Fibroblast of villous mesenchyme (primary cell): Measurements from ENCODE around the gene RPL36. TPM values are rescaled to one million over a fixed set of nuclear protein-coding genes. Genes with fewer than 3 reads are reported as not detected.

ENCODE experiments used
- DNase-seq: peaks from one replicate; pipeline ENCODE4 v3.0.0-alpha.2; 2010; ENCODE audit warnings: low read depth
- H3K4me3 ChIP-seq: 2 replicates; pipeline ENCODE4 v1.5.1; 2011; ENCODE audit warnings: low read depth, mild to moderate bottlenecking, low read length
- total RNA-seq: library from RNA; depleted of rRNA; stranded (reverse); fragments of >200 nt; gene quantifications from 2 replicates; pipeline ENCODE4 v1.2.3, GENCODE V29; 2012
- TF ChIP-seq, protein P1 (sequence below): IDR thresholded peaks from 2 replicates; pipeline ENCODE4 v1.5.1; 2012; ENCODE audit warnings: low read depth, mild to moderate bottlenecking, low read length; ENCODE audit not compliant: insufficient read depth

The RPL36 gene
- total RNA-seq, 1 donor, result 261 TPM

DNA sequence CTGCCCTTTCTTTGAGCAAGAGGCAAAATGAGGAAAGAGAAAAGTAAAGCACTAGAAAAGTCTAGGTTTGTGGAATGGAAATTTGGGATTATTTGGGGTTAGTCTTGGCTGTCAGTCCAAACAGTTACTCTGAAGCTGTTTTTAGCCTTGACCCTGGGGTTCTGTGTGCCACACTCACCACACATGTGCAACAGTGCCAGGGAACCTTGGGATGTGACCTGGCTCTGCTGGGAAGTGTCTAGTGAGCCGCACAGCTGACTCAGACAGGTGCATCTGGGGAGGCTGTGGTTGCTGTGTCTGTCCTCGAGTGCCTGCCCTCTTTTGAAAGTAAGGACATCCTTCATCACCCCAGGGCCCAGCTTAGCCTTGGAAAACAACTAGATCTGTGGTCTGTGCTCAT lies 25.6 kb upstream of the RPL36 start:
- no peak for DNase-seq
- no peak overlapping the region for H3K4me3 ChIP-seq
- TF ChIP-seq, protein P1, sequence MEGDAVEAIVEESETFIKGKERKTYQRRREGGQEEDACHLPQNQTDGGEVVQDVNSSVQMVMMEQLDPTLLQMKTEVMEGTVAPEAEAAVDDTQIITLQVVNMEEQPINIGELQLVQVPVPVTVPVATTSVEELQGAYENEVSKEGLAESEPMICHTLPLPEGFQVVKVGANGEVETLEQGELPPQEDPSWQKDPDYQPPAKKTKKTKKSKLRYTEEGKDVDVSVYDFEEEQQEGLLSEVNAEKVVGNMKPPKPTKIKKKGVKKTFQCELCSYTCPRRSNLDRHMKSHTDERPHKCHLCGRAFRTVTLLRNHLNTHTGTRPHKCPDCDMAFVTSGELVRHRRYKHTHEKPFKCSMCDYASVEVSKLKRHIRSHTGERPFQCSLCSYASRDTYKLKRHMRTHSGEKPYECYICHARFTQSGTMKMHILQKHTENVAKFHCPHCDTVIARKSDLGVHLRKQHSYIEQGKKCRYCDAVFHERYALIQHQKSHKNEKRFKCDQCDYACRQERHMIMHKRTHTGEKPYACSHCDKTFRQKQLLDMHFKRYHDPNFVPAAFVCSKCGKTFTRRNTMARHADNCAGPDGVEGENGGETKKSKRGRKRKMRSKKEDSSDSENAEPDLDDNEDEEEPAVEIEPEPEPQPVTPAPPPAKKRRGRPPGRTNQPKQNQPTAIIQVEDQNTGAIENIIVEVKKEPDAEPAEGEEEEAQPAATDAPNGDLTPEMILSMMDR, result no peak

DNA sequence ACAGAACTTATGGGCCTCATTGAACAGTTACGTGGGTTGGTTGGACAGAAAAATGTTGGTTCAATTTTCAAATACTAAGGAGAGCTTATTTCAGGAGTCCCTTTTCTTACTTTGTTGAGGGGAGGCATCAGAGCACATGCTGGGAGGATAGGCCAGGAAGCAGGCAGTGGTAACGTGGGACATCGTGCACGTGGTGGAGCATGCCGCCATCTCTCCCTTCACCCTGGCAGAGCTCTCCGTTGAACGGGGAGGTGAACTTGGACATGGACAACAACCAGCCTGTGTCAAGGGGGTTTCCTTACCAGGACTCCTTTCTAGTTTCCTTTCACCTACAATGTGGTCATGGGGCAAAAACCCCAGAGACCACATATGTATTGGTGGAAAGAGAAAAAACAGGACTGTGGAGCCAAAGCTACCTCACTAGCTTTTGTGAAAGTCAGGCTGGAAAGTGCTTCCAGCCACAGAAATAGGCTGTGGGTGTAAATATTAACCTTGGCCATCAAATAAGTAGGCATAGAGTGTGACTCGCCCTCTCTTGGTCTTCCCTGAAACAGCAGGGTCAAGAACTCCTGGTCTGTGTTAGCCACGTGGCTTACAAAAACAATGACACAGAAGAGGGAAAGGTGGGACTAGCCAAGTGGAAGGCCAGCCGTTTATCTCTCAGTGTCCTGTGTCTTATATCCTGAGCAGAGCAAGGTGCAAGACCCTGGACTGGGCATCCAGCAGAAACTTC lies 24.1 kb upstream of the RPL36 start:
- H3K4me3 ChIP-seq, result no peak overlapping the region
- TF ChIP-seq, protein P1, result peak; percentile 19
- DNase-seq, result peak; percentile 53

DNA sequence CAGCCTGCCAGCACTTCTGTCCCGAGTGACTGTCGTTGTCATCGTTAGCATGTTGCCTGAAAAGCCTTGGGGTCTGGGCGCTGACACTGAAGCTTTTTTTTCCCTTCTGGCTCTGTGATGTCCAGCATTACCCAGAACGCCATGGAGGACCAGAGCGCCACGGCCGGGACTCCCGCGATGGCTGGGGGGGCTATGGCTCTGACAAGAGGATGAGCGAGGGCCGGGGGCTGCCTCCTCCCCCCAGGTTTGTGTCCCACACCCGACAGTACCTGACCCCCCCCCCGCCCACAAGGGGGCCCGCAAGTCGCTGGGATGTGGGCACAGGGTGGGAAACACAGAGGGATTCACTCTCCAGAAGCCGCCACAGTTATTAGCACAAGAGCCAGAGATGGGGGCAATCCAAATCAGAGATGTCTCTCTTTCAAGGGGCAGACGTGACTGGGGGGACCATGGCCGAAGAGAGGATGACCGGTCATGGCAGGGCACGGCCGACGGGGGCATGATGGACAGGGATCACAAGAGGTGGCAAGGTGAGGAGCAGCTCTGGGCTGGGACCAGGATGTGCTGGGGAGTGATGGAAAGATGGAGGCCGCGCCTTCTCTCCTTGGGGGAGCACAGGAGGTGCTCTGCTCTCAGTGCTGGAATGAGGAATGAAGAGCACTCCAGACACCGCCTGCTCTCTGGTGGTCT lies 23.0 kb upstream of the RPL36 start:
- TF ChIP-seq, protein P1, result no peak
- no peak for DNase-seq
- no peak overlapping the region for H3K4me3 ChIP-seq

DNA sequence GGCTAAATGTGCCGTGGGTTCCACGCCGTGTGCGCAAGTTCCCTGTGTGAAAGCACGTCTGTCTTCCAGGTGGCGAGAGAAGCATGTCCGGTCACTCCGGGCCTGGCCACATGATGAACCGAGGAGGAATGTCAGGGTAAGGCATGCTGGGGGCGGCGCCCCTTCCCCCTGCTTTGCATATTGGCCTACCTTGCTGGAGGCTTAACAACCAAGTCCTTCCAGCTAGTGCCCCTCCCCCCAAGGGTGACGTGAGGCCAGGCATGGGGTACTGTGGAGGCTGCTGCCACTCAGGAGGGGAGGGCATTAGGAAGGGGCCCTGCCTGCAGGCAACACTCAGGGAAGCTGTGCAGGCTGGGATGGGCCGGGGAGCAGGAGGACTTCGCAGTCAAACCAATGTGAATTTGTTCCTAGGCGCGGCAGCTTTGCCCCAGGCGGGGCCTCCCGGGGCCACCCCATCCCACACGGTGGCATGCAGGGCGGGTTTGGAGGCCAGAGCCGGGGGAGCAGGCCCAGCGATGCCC lies 22.3 kb upstream of the RPL36 start:
- H3K4me3 ChIP-seq, result no peak overlapping the region
- no peak for DNase-seq
- TF ChIP-seq, protein P1, result no peak

DNA sequence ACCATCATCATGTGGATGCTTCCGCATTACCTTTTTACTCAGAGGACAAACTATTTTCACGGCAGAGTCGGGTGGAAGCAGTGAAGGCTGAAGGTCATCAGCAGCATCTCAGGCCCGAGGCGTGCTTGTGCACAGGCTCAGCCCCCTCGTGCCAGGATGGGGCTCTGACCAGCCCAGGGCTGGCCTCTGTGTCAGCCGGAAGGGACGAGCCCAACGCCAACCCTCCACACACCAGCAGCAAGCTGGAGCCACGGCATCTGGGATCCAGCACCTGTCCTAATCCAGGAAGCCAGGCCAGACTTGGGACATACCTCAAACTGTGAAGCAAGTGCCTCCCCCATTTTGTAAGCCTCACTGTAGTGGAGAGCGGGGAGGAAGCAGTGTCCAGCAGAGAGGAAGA lies 20.9 kb upstream of the RPL36 start:
- H3K4me3 ChIP-seq, result no peak overlapping the region
- DNase-seq, result no peak
- TF ChIP-seq, protein P1, result no peak

DNA sequence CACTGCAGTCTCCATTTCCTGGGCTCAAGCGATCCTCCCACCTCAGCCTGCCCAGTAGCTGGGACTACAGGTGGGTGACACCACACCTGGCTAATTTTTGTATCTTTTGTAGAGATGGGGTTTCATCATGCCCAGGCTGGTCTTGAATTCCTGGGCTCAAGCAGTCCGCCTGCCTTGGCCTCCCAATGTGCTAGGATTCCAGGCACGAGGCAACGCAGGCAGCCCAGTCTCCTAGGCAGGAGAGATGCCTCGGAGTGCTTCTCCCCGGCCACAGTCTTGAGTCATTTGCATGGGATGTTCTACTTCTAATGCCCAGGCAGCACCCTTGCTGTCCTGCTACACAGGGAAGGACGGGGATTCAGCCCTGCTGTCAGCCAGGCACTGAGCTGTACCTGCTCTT lies 18.5 kb upstream of the RPL36 start:
- TF ChIP-seq, protein P1, result no peak
- DNase-seq, result no peak
- H3K4me3 ChIP-seq, result no peak overlapping the region
